ENCODE measurements around the gene RPLP2.

DNA sequence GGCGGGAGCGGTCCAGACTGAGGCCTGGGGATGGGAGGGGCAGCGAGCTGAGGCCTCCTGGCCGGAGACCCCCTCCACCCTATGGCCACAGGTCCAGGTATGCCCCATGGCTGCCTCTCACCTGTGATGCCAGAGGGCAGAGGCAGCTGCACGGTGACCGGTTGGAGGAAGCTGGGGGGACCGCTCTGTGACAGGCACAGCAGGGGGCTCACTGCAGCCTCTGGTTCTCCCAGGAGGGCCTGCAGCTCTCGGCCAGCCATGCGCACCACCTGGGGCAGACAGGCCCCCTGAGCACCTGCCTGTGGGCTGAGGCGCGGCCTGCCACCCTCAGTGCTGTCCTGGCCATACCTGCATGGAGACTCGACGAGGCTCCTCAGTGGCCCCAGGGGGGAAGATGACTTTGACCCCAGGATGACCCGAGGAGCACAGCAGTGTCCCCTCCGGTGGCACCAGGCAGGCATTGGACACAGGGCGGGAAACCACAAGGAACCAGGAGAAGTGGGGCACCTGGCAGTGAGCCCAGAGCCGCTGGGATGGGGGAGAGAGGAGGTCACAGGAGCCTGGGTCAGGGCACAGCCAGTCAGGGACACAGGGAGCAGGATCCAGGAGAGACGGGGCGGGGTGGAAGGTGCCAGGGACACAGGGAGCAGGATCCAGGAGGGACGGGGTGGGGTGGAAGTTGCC lies 8.5 kb upstream of the RPLP2 start:
- TF ChIP-seq, protein P1, sequence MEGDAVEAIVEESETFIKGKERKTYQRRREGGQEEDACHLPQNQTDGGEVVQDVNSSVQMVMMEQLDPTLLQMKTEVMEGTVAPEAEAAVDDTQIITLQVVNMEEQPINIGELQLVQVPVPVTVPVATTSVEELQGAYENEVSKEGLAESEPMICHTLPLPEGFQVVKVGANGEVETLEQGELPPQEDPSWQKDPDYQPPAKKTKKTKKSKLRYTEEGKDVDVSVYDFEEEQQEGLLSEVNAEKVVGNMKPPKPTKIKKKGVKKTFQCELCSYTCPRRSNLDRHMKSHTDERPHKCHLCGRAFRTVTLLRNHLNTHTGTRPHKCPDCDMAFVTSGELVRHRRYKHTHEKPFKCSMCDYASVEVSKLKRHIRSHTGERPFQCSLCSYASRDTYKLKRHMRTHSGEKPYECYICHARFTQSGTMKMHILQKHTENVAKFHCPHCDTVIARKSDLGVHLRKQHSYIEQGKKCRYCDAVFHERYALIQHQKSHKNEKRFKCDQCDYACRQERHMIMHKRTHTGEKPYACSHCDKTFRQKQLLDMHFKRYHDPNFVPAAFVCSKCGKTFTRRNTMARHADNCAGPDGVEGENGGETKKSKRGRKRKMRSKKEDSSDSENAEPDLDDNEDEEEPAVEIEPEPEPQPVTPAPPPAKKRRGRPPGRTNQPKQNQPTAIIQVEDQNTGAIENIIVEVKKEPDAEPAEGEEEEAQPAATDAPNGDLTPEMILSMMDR (IDR thresholded peaks at IDR 0.05; ENCODE audit: low read depth, low read length, poor library complexity, severe bottlenecking), result no peak
- TF ChIP-seq EZH2phosphoT487 (IDR thresholded peaks at IDR 0.05; ENCODE audit: borderline replicate concordance, low read length), result no peak

All from DOHH2 (cell line).